Peyer's patch (tissue), 4 donors: ENCODE data around the gene TEC. TPM values are rescaled to one million over a fixed set of nuclear protein-coding genes. Genes with fewer than 3 reads are reported as not detected.

Experiments used
- DNase-seq, 3 donors: peaks; one replicate each; pipeline ENCODE4 v3.0.0-alpha.2; 2017 to 2019
- H3K27ac ChIP-seq, 4 donors: fragments of 200-600 bp; sonication (generic); one replicate each; pipeline ENCODE4 v1.5.1; 2016 to 2019
- H3K27me3 ChIP-seq, 2 donors: fragments of 200-600 bp; sonication (generic); one replicate each; pipeline ENCODE4 v1.5.1; 2019
- H3K36me3 ChIP-seq, 3 donors: fragments of 200-600 bp; sonication (generic); one replicate each; pipeline ENCODE4 v1.5.1; 2016 to 2019
- H3K4me1 ChIP-seq, 4 donors: fragments of 200-600 bp; sonication (generic); one replicate each; pipeline ENCODE4 v1.5.1; 2016 to 2019
- H3K4me3 ChIP-seq, 4 donors: fragments of 200-600 bp; sonication (generic); 1 replicate in 3 of 4; 2 replicates in 1 of 4; pipeline ENCODE4 v1.5.1; 2016 to 2019; ENCODE audit warnings: mild to moderate bottlenecking in 1 of 4
- H3K9me3 ChIP-seq, 4 donors: fragments of 200-600 bp; sonication (generic); one replicate each; pipeline ENCODE4 v1.5.1; 2016 to 2019; ENCODE audit warnings: mild to moderate bottlenecking in 1 of 4
- POLR2A ChIP-seq, 2 donors: fragments of 450-650 bp; IDR thresholded peaks; one replicate each; pipeline ENCODE4 v1.5.1; 2017; ENCODE audit warnings: antibody characterized with exemption in 2 of 2, mild to moderate bottlenecking in 2 of 2, moderate library complexity in 2 of 2
- total RNA-seq, 4 donors: library from RNA; depleted of rRNA; stranded (reverse); fragments of >200 nt; gene quantifications; one replicate each; pipeline ENCODE4 v1.1.0, GENCODE V29; 2016
- TF ChIP-seq, protein P1 (sequence below), 6 experiments: fragments of 450-650 bp in 4 of 6; fragments of 200-600 bp in 2 of 6; sonication (generic) in 1 of 6; IDR thresholded peaks; one replicate each; pipeline ENCODE4 v1.5.1; 2017 to 2019; ENCODE audit warnings: antibody characterized with exemption in 6 of 6, mild to moderate bottlenecking in 3 of 6, moderate library complexity in 1 of 6

TEC gene
- total RNA-seq, 4 donors from 2014 or later: 5.3 to 13.0 (median 10.2) TPM

DNA sequence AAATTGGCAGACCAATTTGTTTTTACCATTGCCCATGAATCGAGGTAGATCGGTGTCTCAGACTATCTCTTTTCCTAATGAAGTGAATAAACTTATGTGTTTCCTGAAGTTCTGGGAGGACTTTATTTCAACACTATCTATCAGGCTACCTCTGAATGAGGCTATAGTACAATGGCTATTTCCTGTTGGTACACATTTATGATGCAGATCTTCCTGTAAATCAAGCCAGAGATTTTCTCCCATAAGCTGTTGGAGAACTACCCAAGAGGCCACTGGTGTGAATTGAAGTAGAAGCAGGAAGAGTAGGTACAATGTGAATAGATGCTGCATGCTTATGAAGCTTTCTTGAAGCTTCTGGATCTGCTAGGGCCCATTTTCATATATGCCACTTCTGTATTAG lies 151.6 kb downstream of the TEC start:
- TF ChIP-seq POLR2A (IDR thresholded peaks at IDR 0.05): no peak
- TF ChIP-seq, protein P1, sequence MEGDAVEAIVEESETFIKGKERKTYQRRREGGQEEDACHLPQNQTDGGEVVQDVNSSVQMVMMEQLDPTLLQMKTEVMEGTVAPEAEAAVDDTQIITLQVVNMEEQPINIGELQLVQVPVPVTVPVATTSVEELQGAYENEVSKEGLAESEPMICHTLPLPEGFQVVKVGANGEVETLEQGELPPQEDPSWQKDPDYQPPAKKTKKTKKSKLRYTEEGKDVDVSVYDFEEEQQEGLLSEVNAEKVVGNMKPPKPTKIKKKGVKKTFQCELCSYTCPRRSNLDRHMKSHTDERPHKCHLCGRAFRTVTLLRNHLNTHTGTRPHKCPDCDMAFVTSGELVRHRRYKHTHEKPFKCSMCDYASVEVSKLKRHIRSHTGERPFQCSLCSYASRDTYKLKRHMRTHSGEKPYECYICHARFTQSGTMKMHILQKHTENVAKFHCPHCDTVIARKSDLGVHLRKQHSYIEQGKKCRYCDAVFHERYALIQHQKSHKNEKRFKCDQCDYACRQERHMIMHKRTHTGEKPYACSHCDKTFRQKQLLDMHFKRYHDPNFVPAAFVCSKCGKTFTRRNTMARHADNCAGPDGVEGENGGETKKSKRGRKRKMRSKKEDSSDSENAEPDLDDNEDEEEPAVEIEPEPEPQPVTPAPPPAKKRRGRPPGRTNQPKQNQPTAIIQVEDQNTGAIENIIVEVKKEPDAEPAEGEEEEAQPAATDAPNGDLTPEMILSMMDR (IDR thresholded peaks at IDR 0.05): no peak
- H3K4me3 ChIP-seq: no peak overlapping the region
- no peak for DNase-seq
- H3K36me3 ChIP-seq: no peaks in the 10 kb centered on the region
- no peaks in the 10 kb centered on the region for H3K9me3 ChIP-seq
- no peak overlapping the region for H3K27ac ChIP-seq
- no peaks in the 10 kb centered on the region for H3K27me3 ChIP-seq
- H3K4me1 ChIP-seq: no peaks in the 10 kb centered on the region

DNA sequence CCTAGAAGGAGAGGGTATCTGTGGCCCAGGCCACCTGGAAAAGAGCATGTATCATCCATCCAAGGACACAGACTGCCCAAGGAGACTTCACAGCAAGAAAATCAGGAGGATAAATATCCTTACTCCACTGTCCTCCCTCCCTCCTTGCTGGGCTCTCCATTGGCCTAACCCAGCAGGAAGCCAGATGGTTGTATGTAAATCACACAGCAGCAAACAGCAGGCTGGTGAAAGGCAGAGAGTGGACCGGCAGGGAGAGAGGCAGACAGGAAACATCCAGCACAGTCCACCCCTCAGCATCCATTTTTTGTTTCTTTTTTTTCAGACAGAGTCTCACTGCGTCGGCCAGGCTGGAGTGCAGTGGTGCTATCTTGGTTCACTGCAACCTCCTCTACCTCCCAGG lies 153.1 kb downstream of the TEC start:
- no peak overlapping the region for H3K4me3 ChIP-seq
- H3K9me3 ChIP-seq: no peaks in the 10 kb centered on the region
- no peak for TF ChIP-seq POLR2A (IDR thresholded peaks at IDR 0.05)
- TF ChIP-seq, protein P1 (IDR thresholded peaks at IDR 0.05): no peak
- no peaks in the 10 kb centered on the region for H3K4me1 ChIP-seq
- no peaks in the 10 kb centered on the region for H3K36me3 ChIP-seq
- H3K27ac ChIP-seq: no peak overlapping the region
- DNase-seq: no peak
- H3K27me3 ChIP-seq: no peaks in the 10 kb centered on the region

DNA sequence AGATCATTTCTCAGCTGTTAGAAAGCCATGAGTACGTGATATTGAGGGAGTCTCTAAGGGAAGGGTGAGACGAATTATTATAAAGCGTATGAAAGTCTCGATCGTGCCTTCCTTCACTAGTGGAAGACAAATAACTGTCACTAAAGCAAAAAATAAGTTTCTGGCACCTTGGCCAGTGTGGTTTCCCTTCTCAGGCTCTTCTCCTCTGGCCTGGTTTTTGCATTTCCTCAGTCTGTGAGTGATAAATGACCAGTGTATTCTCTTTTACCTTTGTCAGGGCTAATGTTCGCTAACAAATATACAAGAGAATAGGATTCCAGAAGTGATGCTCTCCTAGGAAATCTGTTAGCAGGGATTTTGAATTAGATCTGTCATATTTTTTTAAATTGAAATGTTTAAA lies 155.2 kb downstream of the TEC start:
- no peaks in the 10 kb centered on the region for H3K4me1 ChIP-seq
- no peaks in the 10 kb centered on the region for H3K9me3 ChIP-seq
- no peak for DNase-seq
- H3K27me3 ChIP-seq: no peaks in the 10 kb centered on the region
- TF ChIP-seq POLR2A (IDR thresholded peaks at IDR 0.05): no peak
- TF ChIP-seq, protein P1 (IDR thresholded peaks at IDR 0.05): no peak
- H3K27ac ChIP-seq: no peak overlapping the region
- H3K36me3 ChIP-seq: no peaks in the 10 kb centered on the region
- no peak overlapping the region for H3K4me3 ChIP-seq

DNA sequence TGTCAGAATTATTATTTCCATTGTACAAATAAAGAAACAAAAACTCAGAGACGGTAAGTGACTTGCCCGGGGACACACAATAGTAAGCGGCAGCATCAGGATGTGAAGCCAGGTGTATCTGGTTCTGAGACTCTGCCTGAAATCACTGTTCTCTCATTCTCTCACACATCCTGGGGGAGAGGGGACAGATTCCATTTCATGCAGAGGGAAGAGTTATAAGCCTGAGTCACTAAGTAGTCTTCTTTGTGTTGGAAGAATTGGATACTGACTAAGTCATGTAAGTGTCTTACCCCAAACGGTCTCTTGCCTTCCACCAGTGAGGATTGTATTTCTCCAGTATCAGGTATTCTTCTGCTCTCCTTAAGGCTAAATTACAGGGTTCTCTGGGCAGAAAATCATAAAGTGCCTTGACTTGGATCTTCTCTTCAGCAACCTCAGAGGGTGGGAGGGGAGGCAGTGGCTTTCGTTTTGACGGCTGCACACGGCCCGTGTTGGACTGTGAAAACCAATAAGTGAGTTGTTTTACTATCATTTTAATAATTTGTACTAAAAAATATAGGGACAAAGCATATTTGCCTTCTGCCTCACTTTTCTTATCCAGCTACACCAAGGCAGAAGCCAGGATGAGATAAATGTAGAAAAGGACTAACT lies 157.5 kb downstream of the TEC start:
- Histone ChIP-seq H3K4me1 (no peaks in the 10 kb centered on the region), H3K9me3 (no peaks in the 10 kb centered on the region), H3K4me3 (no peak overlapping the region), H3K36me3 (no peaks in the 10 kb centered on the region), H3K27me3 (no peaks in the 10 kb centered on the region), H3K27ac (no peak overlapping the region)
- TF ChIP-seq, protein P1 (IDR thresholded peaks at IDR 0.05): no peak
- no peak for TF ChIP-seq POLR2A (IDR thresholded peaks at IDR 0.05)
- DNase-seq: no peak

DNA sequence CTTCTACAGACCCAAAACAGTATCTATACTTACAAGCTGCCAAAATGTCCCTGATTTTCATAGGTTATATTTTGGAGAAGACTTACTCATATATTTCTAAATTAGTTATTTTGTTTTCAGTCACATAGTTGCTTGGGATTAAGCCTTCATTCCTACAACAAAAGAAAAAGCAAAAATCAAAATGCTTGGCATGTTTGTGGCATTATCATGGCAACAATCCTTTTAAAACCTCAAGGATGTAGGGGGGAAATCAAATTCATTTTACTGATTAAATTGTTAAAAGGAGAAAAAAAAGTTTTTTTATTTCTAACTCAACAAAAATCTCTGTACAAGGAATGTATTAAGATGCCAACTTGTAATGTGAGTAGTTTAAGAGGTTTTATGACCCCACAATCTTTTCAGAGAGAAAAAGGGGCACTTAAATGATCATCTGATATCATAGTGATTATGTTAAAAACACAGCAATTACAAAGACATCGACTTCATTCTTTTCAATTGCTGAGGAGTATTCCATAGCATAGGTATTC lies 159.1 kb downstream of the TEC start:
- TF ChIP-seq POLR2A (IDR thresholded peaks at IDR 0.05): no peak
- TF ChIP-seq, protein P1 (IDR thresholded peaks at IDR 0.05): no peak
- Histone ChIP-seq H3K36me3 (no peaks in the 10 kb centered on the region), H3K4me1 (no peaks in the 10 kb centered on the region), H3K27me3 (no peaks in the 10 kb centered on the region), H3K9me3 (no peaks in the 10 kb centered on the region), H3K27ac (no peak overlapping the region), H3K4me3 (no peak overlapping the region)
- no peak for DNase-seq
